Activated CD4-positive, alpha-beta T cell treated with anti-CD3 and anti-CD28 coated beads for 24 hours (primary cell): ENCODE measurements around the gene RAD51B.

Experiments
- DNase-seq, 2 donors: peaks; one replicate each; pipeline ENCODE4 v3.0.0-alpha.2; 2020; ENCODE audit warnings: low read depth in 2 of 2

RAD51B gene

DNA sequence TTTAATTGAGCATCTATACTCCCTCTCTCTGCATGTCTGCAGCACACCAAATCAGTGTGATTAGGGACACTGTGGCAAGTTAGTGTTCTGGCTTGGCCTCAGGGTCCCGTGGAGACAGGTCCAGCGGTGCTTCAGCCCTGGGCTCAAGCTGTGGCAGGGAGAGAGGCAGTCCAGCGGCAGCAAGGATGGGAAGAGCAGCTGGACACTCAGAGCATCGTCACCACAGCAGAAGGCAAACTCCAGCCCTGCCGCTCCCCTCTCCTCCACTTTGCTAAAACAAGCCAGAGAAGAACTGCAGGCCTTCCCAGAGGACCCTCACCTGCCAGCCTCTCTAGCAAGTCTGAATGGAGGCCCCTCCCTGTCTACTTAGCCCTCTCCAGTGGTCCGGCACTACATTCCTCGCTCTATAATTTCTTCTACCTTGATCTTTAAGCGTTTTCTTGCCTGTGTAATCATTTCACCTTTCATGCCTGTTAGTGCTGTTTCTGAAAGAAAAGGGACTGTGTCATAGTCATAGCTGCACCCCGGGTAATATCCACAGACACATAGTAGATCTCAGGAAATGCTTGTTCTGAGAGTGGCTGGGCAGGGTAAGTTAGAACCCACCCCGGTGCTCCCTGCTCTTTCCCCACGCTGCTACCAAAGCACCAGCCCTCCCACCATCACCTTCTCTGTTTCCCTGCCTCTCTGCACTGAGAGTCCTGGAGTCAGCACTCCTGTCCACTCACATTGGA, 951.1 kb downstream of the RAD51B start:
- no peak for DNase-seq

GRCh38 chr14:68771631-68772030, 952.1 kb downstream of the RAD51B start:
- DNase-seq = no peak

DNA sequence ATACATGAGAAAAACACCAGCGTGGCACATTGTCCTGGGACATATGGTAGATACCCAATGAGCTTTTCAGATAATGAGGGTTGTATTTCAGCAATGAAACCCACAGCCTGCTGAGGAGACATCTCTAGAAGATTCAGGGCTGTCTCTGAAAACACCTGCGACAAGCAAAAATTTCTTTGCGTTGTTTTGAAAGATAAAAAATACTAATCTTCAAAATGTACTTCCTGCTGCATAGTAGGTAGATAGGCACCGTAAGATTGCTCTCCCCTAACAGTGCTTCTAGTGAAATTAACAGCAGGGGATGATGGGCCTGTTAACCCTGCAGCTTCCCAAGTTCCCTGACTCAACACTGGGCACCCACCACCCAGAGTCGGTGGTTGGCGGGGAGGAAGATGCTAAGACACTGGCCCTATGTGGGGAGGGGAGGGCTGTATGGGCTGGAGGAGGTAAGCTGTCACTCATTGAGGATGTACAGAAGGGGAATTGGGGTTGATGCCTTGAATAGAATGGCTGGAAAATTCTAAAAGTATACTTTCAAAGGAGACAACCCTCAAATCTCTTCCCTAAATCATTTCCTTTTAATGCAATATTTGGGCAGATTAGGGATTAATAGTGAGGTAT, 953.3 kb downstream of the RAD51B start:
- no peak for DNase-seq

GRCh38 chr14:68774771-68775613, 955.4 kb downstream of the RAD51B start:
- no peak for DNase-seq

DNA sequence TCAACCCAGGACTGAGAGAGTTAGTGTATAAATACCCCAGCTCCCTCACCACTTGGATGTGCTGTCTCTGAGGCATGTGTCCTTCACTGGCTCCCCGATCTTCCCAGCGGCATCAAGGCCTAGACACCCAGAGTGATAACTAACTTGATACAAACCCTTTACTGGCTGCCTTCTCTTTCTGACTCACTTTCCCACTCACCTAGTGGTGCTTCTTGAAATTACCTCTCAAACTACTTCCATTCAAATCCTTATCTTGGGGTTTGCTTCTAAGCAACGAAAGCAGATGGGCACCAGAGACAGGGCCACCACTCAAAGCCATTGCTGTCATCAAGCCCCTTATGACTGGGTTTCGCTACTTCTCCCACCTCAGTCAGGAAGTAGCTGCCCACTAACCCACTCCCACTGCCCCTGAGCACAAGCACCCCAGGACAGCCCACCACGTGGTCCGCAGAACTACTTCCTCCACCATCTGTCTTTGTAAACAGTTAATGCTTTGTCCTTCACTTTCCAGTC, 956.1 kb downstream of the RAD51B start:
- DNase-seq = no peak

- DNase-seq = no peak
Measured at GRCh38 chr14:68777644-68778043, 958.1 kb downstream of the RAD51B start.
